ENCODE results near the gene ELSPBP1.
"Not testable (repeated sequence)": the region's sequence is repeated elsewhere in the genome, so short reads cannot be mapped to it uniquely, and the experiment has no call there.

ELSPBP1 gene

GRCh38 chr19:48059331-48059730, 64.9 kb downstream of the ELSPBP1 start:
- no peak overlapping the region for H3K4me3 ChIP-seq (ENCODE audit: low read depth, low read length)
- DNase-seq (ENCODE audit: low read depth): no peak
- TF ChIP-seq CTCF (IDR thresholded peaks at IDR 0.05; ENCODE audit: control insufficient read depth, extremely low read depth, insufficient read depth): no peak

GRCh38 chr19:48060381-48060780, 65.9 kb downstream of the ELSPBP1 start:
- no peak for TF ChIP-seq CTCF (IDR thresholded peaks at IDR 0.05; ENCODE audit: control insufficient read depth, extremely low read depth, insufficient read depth)
- DNase-seq (ENCODE audit: low read depth): no peak
- no peak overlapping the region for H3K4me3 ChIP-seq (ENCODE audit: low read depth, low read length)

- TF ChIP-seq CTCF (IDR thresholded peaks at IDR 0.05; ENCODE audit: control insufficient read depth, extremely low read depth, insufficient read depth): no peak
- no peak overlapping the region for H3K4me3 ChIP-seq (ENCODE audit: low read depth, low read length)
- peak; percentile 41 for DNase-seq (ENCODE audit: low read depth)
Observed at GRCh38 chr19:48061401-48062344, 67.2 kb downstream of the ELSPBP1 start.

GRCh38 chr19:48064509-48064908, 70.1 kb downstream of the ELSPBP1 start:
- no peak for DNase-seq (ENCODE audit: low read depth)
- no peak overlapping the region for H3K4me3 ChIP-seq (ENCODE audit: low read depth, low read length)
- no peak for TF ChIP-seq CTCF (IDR thresholded peaks at IDR 0.05; ENCODE audit: control insufficient read depth, extremely low read depth, insufficient read depth)

- DNase-seq (ENCODE audit: low read depth): no peak
- no peak overlapping the region for H3K4me3 ChIP-seq (ENCODE audit: low read depth, low read length)
- TF ChIP-seq CTCF (IDR thresholded peaks at IDR 0.05; ENCODE audit: control insufficient read depth, extremely low read depth, insufficient read depth): no peak
Observed at GRCh38 chr19:48069435-48069834, 75.0 kb downstream of the ELSPBP1 start.

GRCh38 chr19:48070177-48070769, 75.8 kb downstream of the ELSPBP1 start:
- not testable (repeated sequence) for DNase-seq (ENCODE audit: low read depth); H3K4me3 ChIP-seq (ENCODE audit: low read depth, low read length)

All from LNCaP clone FGC (cell line).